K562 (cell line): ENCODE results near the gene MTHFSD. TPM values are rescaled to one million over a fixed set of nuclear protein-coding genes. Genes with fewer than 3 reads are reported as not detected.

Experiments used
- BRD9 ChIP-seq: fragments of 450-650 bp; IDR thresholded peaks from 2 replicates; pipeline ENCODE4 v1.6.1; 2018; ENCODE audit warnings: low read depth; ENCODE audit not compliant: partially characterized antibody
- HDAC1 ChIP-seq, 2 experiments: fragments of 450-650 bp; IDR thresholded peaks; 2 replicates each; pipeline ENCODE4 v1.6.1; 2016 to 2017; ENCODE audit warnings: inconsistent platforms in 1 of 2, mild to moderate bottlenecking in 1 of 2, moderate library complexity in 1 of 2
- KLF10 ChIP-seq: fragments of 250-450 bp; sonication (Bioruptor Pico); IDR thresholded peaks from 2 replicates; pipeline ENCODE4 v1.6.1; 2021; ENCODE audit warnings: matching md5 sums
- RAD51 ChIP-seq: fragments of 450-650 bp; IDR thresholded peaks from 2 replicates; pipeline ENCODE4 v1.7.1; 2016; ENCODE audit warnings: low read depth, mild to moderate bottlenecking, borderline replicate concordance
- SETDB1 ChIP-seq: IDR thresholded peaks from one replicate; pipeline ENCODE4 v1.6.1; 2012; ENCODE audit warnings: low read length, control low read depth, inconsistent platforms
- polyA plus RNA-seq, 8 experiments: library from polyadenylated mRNA; depleted of rRNA in 4 of 8; stranded (reverse) in 5 of 8; unstranded in 3 of 8; fragments of >200 nt; fragmentation: Nextera tagmentation in 2 of 8; fragmentation: Illumina TruSeq in 1 of 8; extraction: Ambion mirVana in 2 of 8; extraction: Trizol in 1 of 8; gene quantifications; 2 replicates each; pipeline versions ENCODE4 v1.2.1 to v1.2.3, GENCODE V29; 2011 to 2014; ENCODE audit warnings: inconsistent platforms in 1 of 8, missing spikeins in 1 of 8
- total RNA-seq, 7 experiments: library from RNA; depleted of rRNA in 6 of 7; stranded (reverse); fragments of >200 nt in 6 of 7; fragmentation: Illumina TruSeq in 2 of 7; extraction: Trizol in 2 of 7; gene quantifications; 2 replicates each; pipeline versions ENCODE4 v1.2.1 to v1.2.3, GENCODE V29; 2011 to 2021; ENCODE audit warnings: low replicate concordance in 1 of 7
- TF ChIP-seq, protein P1 (sequence below): conservative IDR thresholded peaks from 2 replicates; pipeline ENCODE4 v1.6.1; 2011; ENCODE audit warnings: low read depth, mild to moderate bottlenecking, low read length; ENCODE audit not compliant: control insufficient read depth
- TF ChIP-seq, protein P2 (sequence below): sonication (generic); formaldehyde crosslinking; IDR thresholded peaks from 2 replicates; pipeline ENCODE4 v1.8.1; 2023; ENCODE audit warnings: mild to moderate bottlenecking, missing genetic modification reagents

Gene MTHFSD
- total and polyA plus RNA-seq, 9 of the 15 experiments (the other 6 are each of a cell fraction or from before 2014, with no cell fraction given): 3.2 to 20.2 (median 12.0) TPM

DNA sequence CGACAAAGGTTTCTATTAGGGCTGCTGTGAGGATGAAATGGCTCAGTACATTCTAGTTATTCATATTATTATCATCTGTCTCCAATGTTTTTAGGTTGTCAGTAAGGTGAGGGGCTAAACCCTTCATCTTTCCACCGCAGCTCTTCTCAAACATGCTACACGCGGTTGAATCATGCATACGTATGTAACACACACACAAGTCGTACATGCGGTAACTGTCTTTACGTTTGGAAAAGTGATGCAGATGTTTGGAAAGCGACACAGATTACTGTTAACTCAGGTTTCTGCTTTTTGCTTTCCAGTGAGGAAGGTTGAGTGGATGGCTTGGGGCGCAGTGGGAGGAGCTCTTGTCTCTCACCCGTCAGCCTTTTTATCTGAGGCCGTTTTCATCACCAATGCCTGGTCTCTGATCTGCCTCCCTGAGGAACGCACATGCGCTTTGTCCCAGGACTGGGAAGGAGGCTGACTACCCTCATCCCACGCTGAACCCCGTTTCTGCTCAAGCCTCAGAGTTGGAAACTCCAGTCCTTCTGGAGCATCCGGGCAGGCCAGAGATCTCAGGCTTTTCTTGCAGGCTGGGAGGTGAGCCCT, 20.2 kb upstream of the MTHFSD start (continued):
- TF ChIP-seq KLF10 (no peak), SETDB1 (no peak), BRD9 (no peak), HDAC1 (IDR thresholded peaks at IDR 0.05) (no peak), RAD51 (no peak)
- TF ChIP-seq, protein P1, sequence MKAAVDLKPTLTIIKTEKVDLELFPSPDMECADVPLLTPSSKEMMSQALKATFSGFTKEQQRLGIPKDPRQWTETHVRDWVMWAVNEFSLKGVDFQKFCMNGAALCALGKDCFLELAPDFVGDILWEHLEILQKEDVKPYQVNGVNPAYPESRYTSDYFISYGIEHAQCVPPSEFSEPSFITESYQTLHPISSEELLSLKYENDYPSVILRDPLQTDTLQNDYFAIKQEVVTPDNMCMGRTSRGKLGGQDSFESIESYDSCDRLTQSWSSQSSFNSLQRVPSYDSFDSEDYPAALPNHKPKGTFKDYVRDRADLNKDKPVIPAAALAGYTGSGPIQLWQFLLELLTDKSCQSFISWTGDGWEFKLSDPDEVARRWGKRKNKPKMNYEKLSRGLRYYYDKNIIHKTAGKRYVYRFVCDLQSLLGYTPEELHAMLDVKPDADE: no peak
- TF ChIP-seq, protein P2, sequence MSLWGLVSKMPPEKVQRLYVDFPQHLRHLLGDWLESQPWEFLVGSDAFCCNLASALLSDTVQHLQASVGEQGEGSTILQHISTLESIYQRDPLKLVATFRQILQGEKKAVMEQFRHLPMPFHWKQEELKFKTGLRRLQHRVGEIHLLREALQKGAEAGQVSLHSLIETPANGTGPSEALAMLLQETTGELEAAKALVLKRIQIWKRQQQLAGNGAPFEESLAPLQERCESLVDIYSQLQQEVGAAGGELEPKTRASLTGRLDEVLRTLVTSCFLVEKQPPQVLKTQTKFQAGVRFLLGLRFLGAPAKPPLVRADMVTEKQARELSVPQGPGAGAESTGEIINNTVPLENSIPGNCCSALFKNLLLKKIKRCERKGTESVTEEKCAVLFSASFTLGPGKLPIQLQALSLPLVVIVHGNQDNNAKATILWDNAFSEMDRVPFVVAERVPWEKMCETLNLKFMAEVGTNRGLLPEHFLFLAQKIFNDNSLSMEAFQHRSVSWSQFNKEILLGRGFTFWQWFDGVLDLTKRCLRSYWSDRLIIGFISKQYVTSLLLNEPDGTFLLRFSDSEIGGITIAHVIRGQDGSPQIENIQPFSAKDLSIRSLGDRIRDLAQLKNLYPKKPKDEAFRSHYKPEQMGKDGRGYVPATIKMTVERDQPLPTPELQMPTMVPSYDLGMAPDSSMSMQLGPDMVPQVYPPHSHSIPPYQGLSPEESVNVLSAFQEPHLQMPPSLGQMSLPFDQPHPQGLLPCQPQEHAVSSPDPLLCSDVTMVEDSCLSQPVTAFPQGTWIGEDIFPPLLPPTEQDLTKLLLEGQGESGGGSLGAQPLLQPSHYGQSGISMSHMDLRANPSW: no peak
